Astrocyte (in vitro differentiated cells and primary cell): ENCODE results near the gene INTS6L.

Experiments
- EZH2 ChIP-seq: IDR thresholded peaks from 2 replicates; pipeline ENCODE4 v1.6.1; 2012; ENCODE audit warnings: mild to moderate bottlenecking, low read length, inconsistent platforms; ENCODE audit not compliant: insufficient read depth
- TF ChIP-seq, protein P1 (sequence below): IDR thresholded peaks from 2 replicates; pipeline ENCODE4 v1.5.1; 2011; ENCODE audit warnings: low read depth, mild to moderate bottlenecking, inconsistent platforms, low read length, moderate library complexity; ENCODE audit not compliant: insufficient read depth

DNA sequence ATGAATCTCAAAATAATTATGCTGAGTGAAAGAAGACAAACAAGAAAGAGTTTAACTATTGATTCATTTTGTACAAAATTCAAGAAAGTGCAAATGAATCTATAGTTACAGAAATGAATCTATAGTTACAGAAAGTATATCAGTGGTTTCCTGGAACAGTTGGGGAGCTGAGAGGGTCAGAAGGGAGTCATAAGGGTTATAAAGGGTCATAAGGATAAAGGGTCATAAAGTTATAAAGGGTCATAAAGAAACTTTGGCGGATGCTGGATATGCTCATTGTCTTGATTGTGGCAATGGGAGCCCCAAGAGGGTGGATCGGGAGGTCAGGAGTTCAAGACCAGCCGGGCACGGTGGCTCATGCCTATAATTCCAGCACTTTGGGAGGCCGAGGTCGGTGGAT lies 26.0 kb upstream of the INTS6L start:
- TF ChIP-seq, protein P1, sequence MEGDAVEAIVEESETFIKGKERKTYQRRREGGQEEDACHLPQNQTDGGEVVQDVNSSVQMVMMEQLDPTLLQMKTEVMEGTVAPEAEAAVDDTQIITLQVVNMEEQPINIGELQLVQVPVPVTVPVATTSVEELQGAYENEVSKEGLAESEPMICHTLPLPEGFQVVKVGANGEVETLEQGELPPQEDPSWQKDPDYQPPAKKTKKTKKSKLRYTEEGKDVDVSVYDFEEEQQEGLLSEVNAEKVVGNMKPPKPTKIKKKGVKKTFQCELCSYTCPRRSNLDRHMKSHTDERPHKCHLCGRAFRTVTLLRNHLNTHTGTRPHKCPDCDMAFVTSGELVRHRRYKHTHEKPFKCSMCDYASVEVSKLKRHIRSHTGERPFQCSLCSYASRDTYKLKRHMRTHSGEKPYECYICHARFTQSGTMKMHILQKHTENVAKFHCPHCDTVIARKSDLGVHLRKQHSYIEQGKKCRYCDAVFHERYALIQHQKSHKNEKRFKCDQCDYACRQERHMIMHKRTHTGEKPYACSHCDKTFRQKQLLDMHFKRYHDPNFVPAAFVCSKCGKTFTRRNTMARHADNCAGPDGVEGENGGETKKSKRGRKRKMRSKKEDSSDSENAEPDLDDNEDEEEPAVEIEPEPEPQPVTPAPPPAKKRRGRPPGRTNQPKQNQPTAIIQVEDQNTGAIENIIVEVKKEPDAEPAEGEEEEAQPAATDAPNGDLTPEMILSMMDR = no peak
- no peak for TF ChIP-seq EZH2
